Measurements from ENCODE around the gene MAP2K4.

GRCh38 chr17:12021623-12022140 lies 1.0 kb downstream of the MAP2K4 start:
- TF ChIP-seq CTCF (IDR thresholded peaks at IDR 0.05), result no peak
- TF ChIP-seq POLR2A (IDR thresholded peaks at IDR 0.05), result no peak
